Uterus (tissue), 2 donors: ENCODE measurements around the gene MEGF10.

Source experiments
- POLR2A ChIP-seq, 2 donors: fragments of 450-650 bp; IDR thresholded peaks; one replicate each; pipeline ENCODE4 v1.6.1; 2016; ENCODE audit warnings: antibody characterized with exemption in 2 of 2, mild to moderate bottlenecking in 1 of 2, moderate library complexity in 1 of 2
- TF ChIP-seq, protein P1 (sequence below), 4 experiments: fragments of 200-600 bp in 2 of 4; fragments of 450-650 bp in 2 of 4; sonication (generic) in 2 of 4; IDR thresholded peaks; one replicate each; pipeline ENCODE4 v1.5.1; 2016 to 2019; ENCODE audit warnings: antibody characterized with exemption in 4 of 4, mild to moderate bottlenecking in 2 of 4, moderate library complexity in 1 of 4

DNA sequence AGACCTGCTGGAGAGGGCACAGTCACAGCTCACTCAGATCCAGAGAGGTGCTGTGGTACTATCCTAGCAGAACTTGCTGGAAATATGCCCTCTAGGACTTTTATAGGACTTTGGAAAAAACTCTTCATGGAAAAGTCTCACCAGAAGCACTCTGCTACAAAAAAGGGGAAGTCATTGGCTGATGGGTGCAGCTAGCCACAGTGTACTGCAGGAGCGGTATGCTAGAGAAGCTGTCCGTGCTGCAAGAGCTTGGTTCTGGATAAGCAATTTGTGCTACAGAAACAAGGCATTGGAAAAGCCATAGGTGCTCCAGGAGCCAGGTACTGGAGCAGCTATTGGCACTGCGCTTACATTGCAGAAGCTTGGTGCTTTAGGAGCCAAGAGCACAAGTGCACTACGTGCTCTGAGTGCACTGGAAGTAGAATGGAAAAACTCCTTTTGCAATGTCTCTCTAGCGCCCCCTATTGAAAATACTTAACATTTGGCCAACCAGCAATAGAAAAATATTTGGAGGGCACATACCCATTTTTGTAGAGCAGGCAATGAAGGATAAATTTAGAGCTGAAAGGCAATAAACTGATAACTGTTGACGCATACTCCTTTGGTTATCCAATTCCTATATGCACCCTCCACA, 83.4 kb downstream of the MEGF10 start:
- TF ChIP-seq, protein P1, sequence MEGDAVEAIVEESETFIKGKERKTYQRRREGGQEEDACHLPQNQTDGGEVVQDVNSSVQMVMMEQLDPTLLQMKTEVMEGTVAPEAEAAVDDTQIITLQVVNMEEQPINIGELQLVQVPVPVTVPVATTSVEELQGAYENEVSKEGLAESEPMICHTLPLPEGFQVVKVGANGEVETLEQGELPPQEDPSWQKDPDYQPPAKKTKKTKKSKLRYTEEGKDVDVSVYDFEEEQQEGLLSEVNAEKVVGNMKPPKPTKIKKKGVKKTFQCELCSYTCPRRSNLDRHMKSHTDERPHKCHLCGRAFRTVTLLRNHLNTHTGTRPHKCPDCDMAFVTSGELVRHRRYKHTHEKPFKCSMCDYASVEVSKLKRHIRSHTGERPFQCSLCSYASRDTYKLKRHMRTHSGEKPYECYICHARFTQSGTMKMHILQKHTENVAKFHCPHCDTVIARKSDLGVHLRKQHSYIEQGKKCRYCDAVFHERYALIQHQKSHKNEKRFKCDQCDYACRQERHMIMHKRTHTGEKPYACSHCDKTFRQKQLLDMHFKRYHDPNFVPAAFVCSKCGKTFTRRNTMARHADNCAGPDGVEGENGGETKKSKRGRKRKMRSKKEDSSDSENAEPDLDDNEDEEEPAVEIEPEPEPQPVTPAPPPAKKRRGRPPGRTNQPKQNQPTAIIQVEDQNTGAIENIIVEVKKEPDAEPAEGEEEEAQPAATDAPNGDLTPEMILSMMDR (IDR thresholded peaks at IDR 0.05), result no peak
- no peak for TF ChIP-seq POLR2A (IDR thresholded peaks at IDR 0.05)
